Karpas-422 (cell line): Measurements from ENCODE around the gene IQGAP3. TPM values are rescaled to one million over a fixed set of nuclear protein-coding genes. Genes with fewer than 3 reads are reported as not detected.

Source experiments
- DNase-seq: peaks from one replicate; pipeline ENCODE4 v3.0.0-alpha.2; 2015
- H2AFZ ChIP-seq: fragments of 200-600 bp; sonication (generic); 2 replicates; pipeline ENCODE4 v1.6.1; 2014; ENCODE audit warnings: antibody characterized with exemption, low read length, mixed read lengths
- H3K27ac ChIP-seq: fragments of 200-600 bp; sonication (generic); 2 replicates; pipeline ENCODE4 v1.5.1; 2014; ENCODE audit warnings: mild to moderate bottlenecking, low read length, moderate library complexity
- H3K27me3 ChIP-seq: fragments of 200-600 bp; sonication (generic); 2 replicates; pipeline ENCODE4 v1.6.1; 2014; ENCODE audit warnings: low read length, mixed read lengths
- H3K36me3 ChIP-seq: fragments of 200-600 bp; sonication (generic); 2 replicates; pipeline ENCODE4 v1.6.1; 2014; ENCODE audit warnings: low read length, mixed read lengths; ENCODE audit not compliant: insufficient read depth
- H3K4me1 ChIP-seq: fragments of 200-600 bp; sonication (generic); 2 replicates; pipeline ENCODE4 v1.6.1; 2014; ENCODE audit warnings: mild to moderate bottlenecking, low read length, mixed read lengths
- H3K4me2 ChIP-seq: fragments of 200-600 bp; sonication (generic); 2 replicates; pipeline ENCODE4 v1.6.1; 2014; ENCODE audit warnings: low read length, low read depth, mild to moderate bottlenecking; ENCODE audit not compliant: poor library complexity, severe bottlenecking
- H3K4me3 ChIP-seq: fragments of 200-600 bp; sonication (generic); 2 replicates; pipeline ENCODE4 v1.5.1; 2014; ENCODE audit warnings: mild to moderate bottlenecking, antibody characterized with exemption, low read length, mixed read lengths
- H3K79me2 ChIP-seq: fragments of 200-600 bp; sonication (generic); 2 replicates; pipeline ENCODE4 v1.6.1; 2014; ENCODE audit warnings: mild to moderate bottlenecking, low read length, mixed read lengths
- H3K9ac ChIP-seq: fragments of 200-600 bp; sonication (generic); 2 replicates; pipeline ENCODE4 v1.6.0; 2014; ENCODE audit warnings: low read length
- H3K9me2 ChIP-seq: fragments of 200-600 bp; sonication (generic), shearing (Covaris generic); replicated peaks from 2 replicates; pipeline ENCODE4 v1.6.0; 2014; ENCODE audit warnings: mild to moderate bottlenecking, low read length, moderate library complexity; ENCODE audit not compliant: insufficient read depth
- H3K9me3 ChIP-seq: fragments of 300-700, 200-600 bp; sonication (generic); 2 replicates; pipeline ENCODE4 v1.6.1; 2014; ENCODE audit warnings: low read length, mixed read lengths
- H4K20me1 ChIP-seq: fragments of 200-600 bp; sonication (generic); 2 replicates; pipeline ENCODE4 v1.6.1; 2014; ENCODE audit warnings: mild to moderate bottlenecking, antibody characterized with exemption, low read length, low read depth; ENCODE audit not compliant: insufficient read depth
- total RNA-seq: library from RNA; depleted of rRNA; stranded (reverse); fragments of >200 nt; shearing (Covaris generic); gene quantifications from 2 replicates; pipeline ENCODE4 v1.2.3, GENCODE V29; 2014; ENCODE audit warnings: low replicate concordance

IQGAP3 gene
- total RNA-seq, 1 experiment from 2014 or later, result 0.75 TPM

DNA sequence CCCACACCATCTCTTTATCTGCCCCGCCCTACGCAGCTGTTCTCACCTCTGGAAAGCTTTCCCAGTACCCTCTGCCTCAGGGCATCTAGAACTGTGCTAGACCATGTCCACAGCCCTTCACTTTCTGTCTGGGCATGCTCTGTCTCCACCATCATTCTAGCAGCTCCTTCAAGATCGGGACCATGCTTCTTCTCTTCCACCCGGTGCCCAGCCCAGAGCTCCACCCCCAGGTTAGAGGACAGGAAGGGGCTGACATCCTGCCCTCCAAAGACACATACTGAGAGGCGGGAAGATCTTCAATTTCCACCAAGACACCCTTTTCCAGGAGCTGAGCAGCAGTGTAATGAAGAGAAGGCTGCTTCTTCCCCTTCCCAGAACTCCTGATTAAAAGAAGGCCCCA lies 44.1 kb downstream of the IQGAP3 start:
- no peak for DNase-seq
- Histone ChIP-seq H3K4me2 (no peak overlapping the region), H3K9ac (no peak overlapping the region)

DNA sequence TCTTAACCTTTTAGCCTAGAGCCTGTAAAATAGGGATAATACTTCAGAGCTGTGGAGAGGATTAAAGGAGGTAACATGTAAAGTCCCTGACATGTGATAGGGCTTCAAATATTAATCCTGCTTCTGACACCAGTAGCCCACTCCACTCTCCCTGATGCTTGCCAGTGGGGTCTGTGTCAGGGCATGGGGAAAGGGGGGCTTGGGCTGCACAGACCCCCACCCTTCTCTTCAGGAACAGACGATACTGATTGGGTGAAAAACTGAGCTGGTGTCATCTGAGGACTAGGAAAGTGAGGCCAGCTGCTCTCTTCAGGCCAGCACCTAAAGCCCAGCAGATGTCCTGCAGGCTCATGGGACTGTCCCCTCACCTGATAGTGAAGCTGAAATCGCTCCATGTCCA lies 44.8 kb downstream of the IQGAP3 start:
- Histone ChIP-seq H3K79me2 (no peaks in the 10 kb centered on the region), H3K27me3 (no peaks in the 10 kb centered on the region), H2AFZ (no peak overlapping the region), H3K36me3 (no peaks in the 10 kb centered on the region), H4K20me1 (no peaks in the 10 kb centered on the region), H3K9ac (no peak overlapping the region), H3K9me2 (no peaks in the 10 kb centered on the region), H3K4me1 (peaks cover 22% of the 10 kb centered on the region), H3K4me3 (no peak overlapping the region), H3K27ac (no peak overlapping the region), H3K4me2 (no peak overlapping the region), H3K9me3 (no peaks in the 10 kb centered on the region)
- no peak for DNase-seq

More for the DNA sequence above, 44.1 kb downstream of the IQGAP3 start:
- Histone ChIP-seq H3K27me3 (no peaks in the 10 kb centered on the region), H3K9me2 (no peaks in the 10 kb centered on the region), H3K4me3 (no peak overlapping the region), H3K9me3 (no peaks in the 10 kb centered on the region), H3K4me1 (peaks cover 22% of the 10 kb centered on the region), H3K36me3 (no peaks in the 10 kb centered on the region), H3K27ac (no peak overlapping the region), H3K79me2 (no peaks in the 10 kb centered on the region), H2AFZ (no peak overlapping the region), H4K20me1 (no peaks in the 10 kb centered on the region)

DNA sequence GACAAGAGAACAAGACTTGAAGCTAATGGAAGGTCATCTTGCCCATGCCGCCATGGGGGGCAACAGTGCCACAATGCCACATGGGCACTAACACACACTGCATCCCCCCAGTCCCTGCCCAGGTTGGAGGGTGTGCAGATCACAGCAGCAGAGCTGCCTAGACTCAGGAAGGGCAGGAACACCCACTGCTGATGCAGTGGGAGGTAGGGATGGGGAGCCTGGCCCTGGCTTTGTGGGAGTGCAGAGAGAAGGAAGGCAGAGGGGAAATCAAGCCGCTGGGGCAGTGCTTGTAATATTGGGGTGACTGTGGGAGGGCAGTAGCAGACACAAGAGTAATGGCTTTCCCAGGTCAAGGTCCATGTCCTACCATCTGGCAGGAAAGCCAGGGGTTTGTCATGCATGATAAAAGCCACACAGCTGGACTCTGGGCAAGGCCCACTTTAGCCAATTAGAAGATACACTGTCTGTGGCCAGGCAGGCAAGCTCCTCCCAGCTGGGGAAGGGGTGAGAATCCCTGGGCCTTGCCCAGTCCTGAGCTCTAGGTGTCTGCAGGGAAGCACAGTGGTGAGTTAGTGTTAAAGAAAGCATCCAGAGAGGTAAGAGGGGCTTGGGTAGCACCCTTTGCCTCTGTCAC lies 46.4 kb downstream of the IQGAP3 start:
- Histone ChIP-seq H3K27me3 (no peaks in the 10 kb centered on the region), H3K4me1 (peaks cover 22% of the 10 kb centered on the region), H3K4me3 (no peak overlapping the region), H3K27ac (no peak overlapping the region), H3K9ac (no peak overlapping the region), H4K20me1 (no peaks in the 10 kb centered on the region), H3K9me3 (no peaks in the 10 kb centered on the region), H3K9me2 (no peaks in the 10 kb centered on the region), H3K4me2 (no peak overlapping the region), H3K36me3 (no peaks in the 10 kb centered on the region), H2AFZ (no peak overlapping the region), H3K79me2 (no peaks in the 10 kb centered on the region)
- no peak for DNase-seq

DNA sequence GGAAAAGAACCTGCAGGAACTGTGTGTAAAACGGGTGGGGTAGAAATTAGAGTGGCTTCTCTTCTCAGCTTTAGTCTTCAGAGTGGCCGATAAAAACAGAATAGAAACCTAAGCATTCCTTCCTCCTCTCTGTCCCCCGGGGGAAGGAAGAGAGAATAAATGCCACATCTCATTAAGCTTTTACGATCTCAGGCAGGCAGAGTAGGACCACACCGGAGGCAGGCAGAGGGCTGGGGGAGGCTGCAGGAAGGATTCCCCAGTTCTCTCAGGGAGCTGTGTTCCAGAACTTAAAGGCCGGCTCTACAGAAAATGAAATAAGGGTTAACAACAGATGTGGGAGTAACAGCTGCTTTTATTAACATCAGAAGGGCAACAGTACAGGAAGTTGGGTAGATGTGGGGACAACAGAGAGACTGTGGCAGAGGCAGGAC lies 47.3 kb downstream of the IQGAP3 start:
- Histone ChIP-seq H2AFZ (peak overlapping the region; percentile 55; the same call in 1 of the 2 replicates), H3K9me3 (no peaks in the 10 kb centered on the region), H3K9ac (peak overlapping the region; percentile 19; the same call in 1 of the 2 replicates), H3K4me1 (peaks cover 22% of the 10 kb centered on the region), H3K4me2 (peak overlapping the region; percentile 42), H3K27me3 (no peaks in the 10 kb centered on the region), H3K36me3 (no peaks in the 10 kb centered on the region), H3K27ac (no peak overlapping the region), H3K4me3 (no peak overlapping the region), H3K9me2 (no peaks in the 10 kb centered on the region), H3K79me2 (no peaks in the 10 kb centered on the region), H4K20me1 (no peaks in the 10 kb centered on the region)
- no peak for DNase-seq

DNA sequence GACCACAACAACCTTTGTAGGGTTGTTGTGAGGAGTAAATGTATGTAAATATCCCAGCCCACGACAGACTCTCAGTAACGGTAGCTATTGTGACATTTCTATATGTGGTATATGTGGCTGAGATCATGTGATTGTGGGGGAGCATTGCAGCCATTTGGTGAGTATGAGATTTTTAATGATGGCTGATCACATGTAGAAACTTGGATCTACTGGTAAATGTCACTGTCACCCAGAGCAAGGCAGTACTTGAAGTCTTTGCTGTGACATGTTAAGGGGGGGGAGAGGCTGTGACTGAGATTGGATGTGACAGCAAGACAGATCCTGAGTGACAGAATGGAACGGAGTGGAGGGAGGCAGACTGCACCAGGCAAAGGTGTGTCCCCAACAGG lies 47.9 kb downstream of the IQGAP3 start:
- Histone ChIP-seq H3K4me3 (no peak overlapping the region), H4K20me1 (no peaks in the 10 kb centered on the region), H3K27me3 (no peaks in the 10 kb centered on the region), H3K27ac (no peak overlapping the region), H3K4me2 (peak overlapping the region; percentile 42), H3K9me3 (no peaks in the 10 kb centered on the region), H3K36me3 (no peaks in the 10 kb centered on the region), H2AFZ (peak overlapping the region; percentile 30; the same call in 1 of the 2 replicates), H3K79me2 (no peaks in the 10 kb centered on the region), H3K9ac (0 out of 2 replicates have a peak overlapping the region, but pooled peaks have one; percentile 19), H3K4me1 (peaks cover 22% of the 10 kb centered on the region), H3K9me2 (no peaks in the 10 kb centered on the region)
- DNase-seq, result no peak

DNA sequence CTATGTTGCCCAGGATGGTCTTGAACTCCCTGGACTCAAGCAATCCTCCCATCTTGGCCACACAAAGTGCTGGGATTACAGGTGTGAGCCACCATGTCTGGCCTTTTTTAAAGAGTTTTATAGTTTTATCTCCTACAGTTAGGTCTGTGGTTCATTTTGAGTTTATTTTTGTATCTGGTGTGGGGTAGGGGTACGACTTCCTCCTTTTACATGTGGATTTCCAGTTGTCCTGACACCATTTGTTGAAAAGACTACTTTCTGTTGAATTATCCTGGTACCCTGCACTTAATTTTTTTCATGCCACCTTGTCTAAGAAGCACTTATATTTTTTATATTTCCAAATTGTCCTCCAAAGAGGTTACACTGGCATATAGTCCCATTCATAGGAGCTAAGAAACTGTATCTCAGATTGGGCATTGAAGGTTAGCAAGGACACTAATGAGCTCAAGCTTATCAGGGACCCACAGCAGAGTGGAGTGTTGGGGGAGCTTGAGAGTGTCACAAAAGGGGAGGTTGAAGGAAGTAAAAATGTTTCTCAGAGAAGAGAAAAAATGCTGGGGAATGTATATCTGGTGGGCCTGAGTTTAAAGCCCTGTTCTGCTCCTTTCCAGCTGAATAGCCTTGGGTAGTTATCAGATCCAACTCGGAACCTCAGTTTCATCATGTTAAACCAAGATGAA lies 48.4 kb downstream of the IQGAP3 start:
- Histone ChIP-seq H3K36me3 (no peaks in the 10 kb centered on the region), H3K4me1 (peaks cover 22% of the 10 kb centered on the region), H3K27me3 (no peaks in the 10 kb centered on the region), H3K4me3 (no peak overlapping the region), H4K20me1 (no peaks in the 10 kb centered on the region), H3K79me2 (no peaks in the 10 kb centered on the region), H3K4me2 (no peak overlapping the region), H3K9me2 (no peaks in the 10 kb centered on the region), H3K9ac (no peak overlapping the region), H3K27ac (no peak overlapping the region), H2AFZ (peak overlapping the region; percentile 30; the same call in 1 of the 2 replicates), H3K9me3 (no peaks in the 10 kb centered on the region)
- no peak for DNase-seq

DNA sequence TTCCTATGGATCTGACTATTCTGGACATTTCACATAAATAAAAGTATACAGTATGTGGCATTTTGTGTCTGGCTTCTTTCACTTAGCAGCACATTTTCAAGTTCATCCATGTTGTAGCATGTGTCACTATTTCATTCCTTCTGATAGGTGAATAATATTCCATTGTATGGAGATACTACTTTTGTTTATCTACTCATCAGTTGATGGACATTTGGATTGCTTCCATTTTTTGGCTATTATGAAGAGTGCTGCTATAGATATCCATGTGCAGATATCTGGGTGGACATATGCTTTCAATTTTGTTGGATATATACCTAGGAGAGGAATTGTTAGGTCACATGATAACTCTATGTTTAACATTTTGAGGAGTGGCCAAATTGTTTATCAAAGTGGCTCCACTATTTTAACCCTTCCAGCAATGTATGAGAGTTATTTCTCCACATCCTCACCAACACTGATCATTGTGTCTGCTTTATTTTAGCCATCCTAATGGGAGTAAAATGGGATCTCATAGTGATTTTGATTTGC lies 49.9 kb downstream of the IQGAP3 start:
- no peak for DNase-seq
- Histone ChIP-seq H3K9me2 (no peaks in the 10 kb centered on the region), H3K36me3 (no peaks in the 10 kb centered on the region), H3K4me3 (no peak overlapping the region), H2AFZ (no peak overlapping the region), H3K9ac (no peak overlapping the region), H3K9me3 (no peaks in the 10 kb centered on the region), H3K27ac (no peak overlapping the region), H3K4me1 (peaks cover 22% of the 10 kb centered on the region), H3K4me2 (no peak overlapping the region), H4K20me1 (no peaks in the 10 kb centered on the region), H3K27me3 (no peaks in the 10 kb centered on the region), H3K79me2 (no peaks in the 10 kb centered on the region)

DNA sequence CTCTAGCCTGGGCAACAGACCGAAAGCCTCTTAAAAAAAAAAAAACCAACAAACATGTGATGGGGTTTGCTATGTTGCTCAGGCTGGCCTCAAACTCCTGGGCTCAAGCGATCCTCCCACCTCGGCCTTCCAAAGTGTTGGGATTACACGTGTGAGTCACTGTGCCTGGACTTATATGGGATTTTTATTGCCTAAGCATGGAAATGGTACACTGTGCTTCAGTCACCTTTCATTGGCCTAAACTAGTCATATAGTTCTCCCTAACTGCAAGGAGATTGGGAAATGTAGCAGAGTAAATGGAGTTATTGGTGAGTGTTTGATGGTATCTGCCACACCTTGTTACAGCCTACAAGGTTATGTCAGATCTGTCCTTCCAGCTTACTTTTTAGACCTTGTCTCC lies 54.6 kb downstream of the IQGAP3 start:
- Histone ChIP-seq H4K20me1 (no peaks in the 10 kb centered on the region), H3K4me2 (no peak overlapping the region), H3K9me3 (no peaks in the 10 kb centered on the region), H2AFZ (no peak overlapping the region), H3K4me3 (no peak overlapping the region), H3K79me2 (no peaks in the 10 kb centered on the region), H3K27me3 (no peaks in the 10 kb centered on the region), H3K9me2 (no peaks in the 10 kb centered on the region), H3K9ac (no peak overlapping the region), H3K27ac (no peak overlapping the region), H3K36me3 (no peaks in the 10 kb centered on the region), H3K4me1 (no peaks in the 10 kb centered on the region)
- no peak for DNase-seq
